ENCODE results near the gene KLHL29. TPM values are rescaled to one million over a fixed set of nuclear protein-coding genes. Genes with fewer than 3 reads are reported as not detected.

The KLHL29 gene
- total RNA-seq, 2 experiments from 2014 or later = 2.9 to 3.5 TPM

- DNase-seq = no peak
- no peaks in the 10 kb centered on the region for H3K36me3 Mint-ChIP-seq (ENCODE audit: low read depth)
- POLR2A ChIA-PET = no interaction called here
- peaks cover 2% of the 10 kb centered on the region for H3K27me3 Mint-ChIP-seq
- H3K4me3 Mint-ChIP-seq = no peak overlapping the region
- H3K9me3 Mint-ChIP-seq = no peaks in the 10 kb centered on the region
- no peaks in the 10 kb centered on the region for H3K4me1 Mint-ChIP-seq
- H3K27ac Mint-ChIP-seq = no peak overlapping the region
- CTCF ChIA-PET = no interaction called here
Measured at GRCh38 chr2:23592061-23592685, 207.2 kb downstream of the KLHL29 start.

- H3K36me3 Mint-ChIP-seq (ENCODE audit: low read depth) = no peaks in the 10 kb centered on the region
- no peak overlapping the region for H3K27ac Mint-ChIP-seq
- peaks cover 2% of the 10 kb centered on the region for H3K27me3 Mint-ChIP-seq
- ChIA-PET POLR2A (no interaction called here), CTCF (no interaction called here)
- no peak overlapping the region for H3K4me3 Mint-ChIP-seq
- no peaks in the 10 kb centered on the region for H3K4me1 Mint-ChIP-seq
- no peak for DNase-seq
- no peaks in the 10 kb centered on the region for H3K9me3 Mint-ChIP-seq
Measured at GRCh38 chr2:23592898-23593751, 208.1 kb downstream of the KLHL29 start.

- H3K4me1 Mint-ChIP-seq = no peaks in the 10 kb centered on the region
- DNase-seq = no peak
- ChIA-PET POLR2A (no interaction called here), CTCF (no interaction called here)
- no peaks in the 10 kb centered on the region for H3K36me3 Mint-ChIP-seq (ENCODE audit: low read depth)
- no peak overlapping the region for H3K27ac Mint-ChIP-seq
- H3K27me3 Mint-ChIP-seq = peaks cover 2% of the 10 kb centered on the region
- H3K9me3 Mint-ChIP-seq = no peaks in the 10 kb centered on the region
- no peak overlapping the region for H3K4me3 Mint-ChIP-seq
Measured at GRCh38 chr2:23593752-23594459, 208.9 kb downstream of the KLHL29 start.

- DNase-seq = no peak
- Mint-ChIP-seq H3K4me1 (no peaks in the 10 kb centered on the region), H3K27me3 (peaks cover 2% of the 10 kb centered on the region), H3K9me3 (no peaks in the 10 kb centered on the region), H3K36me3 (ENCODE audit: low read depth) (no peaks in the 10 kb centered on the region), H3K4me3 (no peak overlapping the region), H3K27ac (no peak overlapping the region)
- POLR2A ChIA-PET = no interaction called here
- CTCF ChIA-PET = no interaction called here
Measured at GRCh38 chr2:23594460-23594825, 209.5 kb downstream of the KLHL29 start.

- peaks cover 2% of the 10 kb centered on the region for H3K27me3 Mint-ChIP-seq
- DNase-seq = no peak
- no peaks in the 10 kb centered on the region for H3K9me3 Mint-ChIP-seq
- H3K27ac Mint-ChIP-seq = no peak overlapping the region
- no peaks in the 10 kb centered on the region for H3K4me1 Mint-ChIP-seq
- ChIA-PET POLR2A (no interaction called here), CTCF (no interaction called here)
- H3K36me3 Mint-ChIP-seq (ENCODE audit: low read depth) = no peaks in the 10 kb centered on the region
- H3K4me3 Mint-ChIP-seq = no peak overlapping the region
Measured at GRCh38 chr2:23595021-23595420, 210.0 kb downstream of the KLHL29 start.

GRCh38 chr2:23595601-23596251, 210.7 kb downstream of the KLHL29 start:
- Mint-ChIP-seq H3K27me3 (peaks cover 2% of the 10 kb centered on the region), H3K4me3 (no peak overlapping the region), H3K36me3 (ENCODE audit: low read depth) (no peaks in the 10 kb centered on the region), H3K9me3 (no peaks in the 10 kb centered on the region), H3K4me1 (no peaks in the 10 kb centered on the region), H3K27ac (no peak overlapping the region)
- POLR2A ChIA-PET = no interaction called here
- CTCF ChIA-PET = no interaction called here
- DNase-seq = no peak

GRCh38 chr2:23596316-23596885, 211.4 kb downstream of the KLHL29 start:
- H3K4me1 Mint-ChIP-seq = no peaks in the 10 kb centered on the region
- no peaks in the 10 kb centered on the region for H3K36me3 Mint-ChIP-seq (ENCODE audit: low read depth)
- peaks cover 2% of the 10 kb centered on the region for H3K27me3 Mint-ChIP-seq
- no peak overlapping the region for H3K4me3 Mint-ChIP-seq
- H3K9me3 Mint-ChIP-seq = no peaks in the 10 kb centered on the region
- CTCF ChIA-PET = no interaction called here
- H3K27ac Mint-ChIP-seq = no peak overlapping the region
- no peak for DNase-seq
- POLR2A ChIA-PET = no interaction called here

GRCh38 chr2:23597687-23598086, 212.7 kb downstream of the KLHL29 start:
- Mint-ChIP-seq H3K9me3 (no peaks in the 10 kb centered on the region), H3K4me3 (no peak overlapping the region), H3K36me3 (ENCODE audit: low read depth) (no peaks in the 10 kb centered on the region), H3K27me3 (peaks cover 2% of the 10 kb centered on the region), H3K4me1 (no peaks in the 10 kb centered on the region), H3K27ac (no peak overlapping the region)
- CTCF ChIA-PET = no interaction called here
- no peak for DNase-seq
- POLR2A ChIA-PET = no interaction called here

- Mint-ChIP-seq H3K4me3 (no peak overlapping the region), H3K36me3 (ENCODE audit: low read depth) (no peaks in the 10 kb centered on the region), H3K27ac (no peak overlapping the region), H3K4me1 (no peaks in the 10 kb centered on the region), H3K9me3 (no peaks in the 10 kb centered on the region), H3K27me3 (no peaks in the 10 kb centered on the region)
- ChIA-PET CTCF (no interaction called here), POLR2A (no interaction called here)
- no peak for DNase-seq
Measured at GRCh38 chr2:23599006-23599405, 214.0 kb downstream of the KLHL29 start.

GRCh38 chr2:23599667-23600066, 214.7 kb downstream of the KLHL29 start:
- ChIA-PET CTCF (interaction anchor here (1.0 kb wide), 1 partner anchor 14 kb away, joined by 3 read pairs; no protein-coding TSS in a partner anchor), POLR2A (no interaction called here)
- Mint-ChIP-seq H3K4me3 (no peak overlapping the region), H3K36me3 (ENCODE audit: low read depth) (no peaks in the 10 kb centered on the region), H3K4me1 (no peaks in the 10 kb centered on the region), H3K27ac (no peak overlapping the region), H3K9me3 (no peaks in the 10 kb centered on the region), H3K27me3 (no peaks in the 10 kb centered on the region)
- DNase-seq = no peak

GRCh38 chr2:23600346-23600745, 215.4 kb downstream of the KLHL29 start:
- no peak overlapping the region for H3K27ac Mint-ChIP-seq
- ChIA-PET POLR2A (no interaction called here), CTCF (interaction anchor here (1.0 kb wide), 1 partner anchor 15 kb away, joined by 3 read pairs; no protein-coding TSS in a partner anchor)
- no peak overlapping the region for H3K4me3 Mint-ChIP-seq
- no peaks in the 10 kb centered on the region for H3K9me3 Mint-ChIP-seq
- H3K4me1 Mint-ChIP-seq = no peaks in the 10 kb centered on the region
- H3K36me3 Mint-ChIP-seq (ENCODE audit: low read depth) = no peaks in the 10 kb centered on the region
- H3K27me3 Mint-ChIP-seq = no peaks in the 10 kb centered on the region
- DNase-seq = no peak

- ChIA-PET CTCF (interaction anchor here (0.6 kb wide), 2 partner anchors 37 to 711 kb away, joined by 3 read pairs; no protein-coding TSS in a partner anchor), POLR2A (no interaction called here)
- H3K4me1 Mint-ChIP-seq = no peaks in the 10 kb centered on the region
- H3K4me3 Mint-ChIP-seq = no peak overlapping the region
- peaks cover 2% of the 10 kb centered on the region for H3K9me3 Mint-ChIP-seq
- no peak for DNase-seq
- H3K27me3 Mint-ChIP-seq = no peaks in the 10 kb centered on the region
- H3K36me3 Mint-ChIP-seq (ENCODE audit: low read depth) = no peaks in the 10 kb centered on the region
- no peak overlapping the region for H3K27ac Mint-ChIP-seq
Measured at GRCh38 chr2:23601301-23601965, 216.5 kb downstream of the KLHL29 start.
